SU-DHL-6 (cell line): ENCODE data around the gene FANCM.

Experiments
- H2AFZ ChIP-seq: fragments of 200-600 bp; sonication (generic); 2 replicates; pipeline ENCODE4 v1.6.1; 2014; ENCODE audit warnings: low read depth, mild to moderate bottlenecking, moderate library complexity, mixed read lengths, antibody characterized with exemption, low read length; ENCODE audit not compliant: severe bottlenecking
- H3F3A ChIP-seq: fragments of 200-600 bp; shearing (Covaris generic); 2 replicates; pipeline ENCODE4 v1.6.0; 2016; ENCODE audit warnings: antibody characterized with exemption, mild to moderate bottlenecking; ENCODE audit not compliant: insufficient read depth
- H3K27ac ChIP-seq: fragments of 200-600 bp; sonication (generic); 2 replicates; pipeline ENCODE4 v1.5.1; 2016; ENCODE audit warnings: low read depth, mild to moderate bottlenecking, low read length, moderate library complexity, mixed read lengths
- H3K27me3 ChIP-seq: fragments of 200-600 bp; sonication (generic), shearing (Covaris generic); 2 replicates; pipeline ENCODE4 v1.6.0; 2014; ENCODE audit warnings: mild to moderate bottlenecking, low read length
- H3K36me3 ChIP-seq: fragments of 200-600 bp; sonication (generic); 2 replicates; pipeline ENCODE4 v1.6.1; 2014; ENCODE audit warnings: mild to moderate bottlenecking, low read length, mixed read lengths
- H3K4me2 ChIP-seq: fragments of 300-600, 200-600 bp; shearing (Covaris generic), sonication (generic); 2 replicates; pipeline ENCODE4 v1.6.0; 2014; ENCODE audit warnings: low read length, low read depth, mild to moderate bottlenecking; ENCODE audit not compliant: poor library complexity, severe bottlenecking
- H3K4me3 ChIP-seq: fragments of 200-600 bp; sonication (generic); 2 replicates; pipeline ENCODE4 v1.5.1; 2014; ENCODE audit warnings: antibody characterized with exemption, low read length, mild to moderate bottlenecking, mixed read lengths; ENCODE audit not compliant: insufficient read depth, poor library complexity, severe bottlenecking
- H3K79me2 ChIP-seq: fragments of 200-600 bp; sonication (generic); 2 replicates; pipeline ENCODE4 v1.6.1; 2014; ENCODE audit warnings: mild to moderate bottlenecking, low read length, moderate library complexity; ENCODE audit not compliant: insufficient read depth
- H3K9ac ChIP-seq: fragments of 200-600 bp; sonication (generic); 2 replicates; pipeline ENCODE4 v1.7.0; 2014; ENCODE audit warnings: mild to moderate bottlenecking, low read length
- H3K9me2 ChIP-seq: fragments of 200-600 bp; sonication (generic); replicated peaks from 2 replicates; pipeline ENCODE4 v1.6.1; 2014; ENCODE audit warnings: low read length; ENCODE audit not compliant: insufficient read depth
- H3K9me3 ChIP-seq: fragments of 200-600 bp; sonication (generic); 2 replicates; pipeline ENCODE4 v1.6.1; 2014; ENCODE audit warnings: low read length, mixed read lengths; ENCODE audit not compliant: insufficient read depth
- H4K20me1 ChIP-seq: fragments of 200-600 bp; sonication (generic); 2 replicates; pipeline ENCODE4 v1.6.1; 2014; ENCODE audit warnings: low read depth, mild to moderate bottlenecking, antibody characterized with exemption, low read length, moderate library complexity, mixed read lengths
- EZH2phosphoT487 ChIP-seq: fragments of 200-600 bp; sonication (generic), shearing (Covaris generic); conservative IDR thresholded peaks from 2 replicates; pipeline ENCODE4 v1.6.1; 2018; ENCODE audit warnings: mild to moderate bottlenecking, antibody characterized with exemption, low read length, moderate library complexity, mixed read lengths
- TF ChIP-seq, protein P1 (sequence below): fragments of 200-600 bp; sonication (generic); IDR thresholded peaks from one replicate; pipeline ENCODE4 v1.5.1; 2017; ENCODE audit warnings: antibody characterized with exemption, mild to moderate bottlenecking, low read length, moderate library complexity; ENCODE audit not compliant: insufficient read depth, poor library complexity, severe bottlenecking

The FANCM gene

DNA sequence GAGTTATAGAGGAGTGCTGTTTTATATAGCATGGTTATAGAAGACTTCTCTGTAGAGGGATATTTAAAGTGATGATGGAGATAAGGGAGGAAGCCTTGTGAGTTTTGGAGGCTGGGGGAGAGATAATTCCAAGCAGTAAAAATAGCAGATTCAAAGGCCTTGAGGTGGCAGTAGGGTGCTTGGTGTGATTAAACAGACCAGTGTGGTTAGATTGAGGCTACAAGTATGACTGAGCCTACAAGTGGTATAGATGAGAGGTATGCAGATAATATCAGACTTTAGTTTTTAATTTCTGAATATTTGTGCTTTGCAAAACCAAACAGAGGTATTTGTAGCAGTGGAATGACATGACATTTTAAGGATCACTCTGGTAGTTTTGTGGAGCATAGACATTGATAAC lies 20.3 kb downstream of the FANCM start:
- Histone ChIP-seq H3K4me3 (no peak overlapping the region), H3K9ac (no peak overlapping the region), H3K27me3 (no peaks in the 10 kb centered on the region), H3K36me3 (peaks cover 30% of the 10 kb centered on the region; the same call in 1 of the 2 replicates), H3F3A (no peaks in the 10 kb centered on the region; the same call in 1 of the 2 replicates), H4K20me1 (no peaks in the 10 kb centered on the region), H2AFZ (no peak overlapping the region), H3K79me2 (no peaks in the 10 kb centered on the region; the same call in 1 of the 2 replicates), H3K4me2 (no peak overlapping the region), H3K9me2 (no peaks in the 10 kb centered on the region), H3K9me3 (no peaks in the 10 kb centered on the region), H3K27ac (no peak overlapping the region)
- no peak for TF ChIP-seq EZH2phosphoT487
- TF ChIP-seq, protein P1, sequence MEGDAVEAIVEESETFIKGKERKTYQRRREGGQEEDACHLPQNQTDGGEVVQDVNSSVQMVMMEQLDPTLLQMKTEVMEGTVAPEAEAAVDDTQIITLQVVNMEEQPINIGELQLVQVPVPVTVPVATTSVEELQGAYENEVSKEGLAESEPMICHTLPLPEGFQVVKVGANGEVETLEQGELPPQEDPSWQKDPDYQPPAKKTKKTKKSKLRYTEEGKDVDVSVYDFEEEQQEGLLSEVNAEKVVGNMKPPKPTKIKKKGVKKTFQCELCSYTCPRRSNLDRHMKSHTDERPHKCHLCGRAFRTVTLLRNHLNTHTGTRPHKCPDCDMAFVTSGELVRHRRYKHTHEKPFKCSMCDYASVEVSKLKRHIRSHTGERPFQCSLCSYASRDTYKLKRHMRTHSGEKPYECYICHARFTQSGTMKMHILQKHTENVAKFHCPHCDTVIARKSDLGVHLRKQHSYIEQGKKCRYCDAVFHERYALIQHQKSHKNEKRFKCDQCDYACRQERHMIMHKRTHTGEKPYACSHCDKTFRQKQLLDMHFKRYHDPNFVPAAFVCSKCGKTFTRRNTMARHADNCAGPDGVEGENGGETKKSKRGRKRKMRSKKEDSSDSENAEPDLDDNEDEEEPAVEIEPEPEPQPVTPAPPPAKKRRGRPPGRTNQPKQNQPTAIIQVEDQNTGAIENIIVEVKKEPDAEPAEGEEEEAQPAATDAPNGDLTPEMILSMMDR: no peak

DNA sequence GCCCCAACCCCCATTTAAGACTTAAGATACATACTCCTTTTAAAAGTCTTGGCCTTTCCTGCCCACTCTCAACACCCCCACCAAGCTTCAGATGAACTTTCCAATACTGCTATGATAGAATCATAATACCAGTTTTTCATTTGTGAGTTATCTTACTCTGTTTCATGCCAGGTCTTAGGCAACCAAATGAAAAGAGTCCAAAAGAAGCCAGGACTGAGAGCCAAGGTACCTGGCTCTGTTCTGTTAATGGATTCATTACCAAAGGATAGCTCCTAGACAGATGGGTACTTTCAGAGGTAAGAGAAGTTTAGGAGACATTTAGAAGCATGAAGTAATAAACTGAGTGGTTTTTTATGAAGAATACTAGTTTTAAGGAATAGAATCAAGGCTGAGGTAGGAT lies 34.2 kb downstream of the FANCM start:
- H2AFZ ChIP-seq: no peak overlapping the region
- no peak overlapping the region for H3K27ac ChIP-seq
- no peak overlapping the region for H3K9ac ChIP-seq
- TF ChIP-seq, protein P1: no peak
- TF ChIP-seq EZH2phosphoT487: no peak
- H3K27me3 ChIP-seq: no peaks in the 10 kb centered on the region
- H3K79me2 ChIP-seq: no peaks in the 10 kb centered on the region
- peaks cover 22% of the 10 kb centered on the region; the same call in 1 of the 2 replicates for H3K36me3 ChIP-seq
- no peaks in the 10 kb centered on the region for H3K9me2 ChIP-seq
- H3F3A ChIP-seq: no peaks in the 10 kb centered on the region
- no peaks in the 10 kb centered on the region for H4K20me1 ChIP-seq
- H3K9me3 ChIP-seq: no peaks in the 10 kb centered on the region
- no peak overlapping the region for H3K4me2 ChIP-seq
- H3K4me3 ChIP-seq: no peak overlapping the region

DNA sequence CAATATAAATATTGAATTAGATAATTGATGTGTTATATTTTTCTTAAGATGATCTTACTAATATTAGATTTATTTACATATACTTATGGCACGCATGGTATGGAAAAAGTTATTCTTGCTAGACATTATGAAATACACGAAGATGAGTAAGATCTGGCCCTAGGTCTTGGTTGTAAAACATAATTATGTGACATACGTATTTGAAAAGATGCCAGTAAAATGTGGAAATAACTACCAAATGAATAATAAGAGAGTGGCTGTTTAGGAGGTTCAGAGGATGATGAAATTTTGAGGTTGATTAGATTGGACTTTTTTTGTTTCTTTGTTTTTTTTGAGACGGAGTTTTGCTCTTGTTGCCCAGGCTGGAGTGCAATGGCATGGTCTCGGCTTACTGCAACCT lies 41.3 kb downstream of the FANCM start:
- H3F3A ChIP-seq: 0 out of 2 replicates have a peak, but pooled peaks cover 4% of the 10 kb centered on the region
- H3K79me2 ChIP-seq: no peaks in the 10 kb centered on the region
- no peak overlapping the region for H3K9ac ChIP-seq
- H3K36me3 ChIP-seq: peaks cover 32% of the 10 kb centered on the region; the same call in 1 of the 2 replicates
- H3K4me2 ChIP-seq: no peak overlapping the region
- no peaks in the 10 kb centered on the region for H3K9me3 ChIP-seq
- no peak overlapping the region for H2AFZ ChIP-seq
- H3K27ac ChIP-seq: no peak overlapping the region
- no peaks in the 10 kb centered on the region for H3K9me2 ChIP-seq
- no peaks in the 10 kb centered on the region for H3K27me3 ChIP-seq
- TF ChIP-seq EZH2phosphoT487: no peak
- TF ChIP-seq, protein P1: no peak
- no peak overlapping the region for H3K4me3 ChIP-seq
- no peaks in the 10 kb centered on the region for H4K20me1 ChIP-seq
